Breast epithelium (tissue), 4 donors: ENCODE data around the gene MFAP2. TPM values are rescaled to one million over a fixed set of nuclear protein-coding genes. Genes with fewer than 3 reads are reported as not detected.

Experiments used
- DNase-seq, 2 donors: peaks; one replicate each; pipeline ENCODE4 v3.0.0-alpha.2; 2019; ENCODE audit warnings: low spot score in 2 of 2
- H3K27ac ChIP-seq, 2 donors: fragments of 200-600 bp; sonication (generic) in 1 of 2; one replicate each; pipeline ENCODE4 v1.5.1; 2016 to 2019; ENCODE audit warnings: mild to moderate bottlenecking in 1 of 2
- H3K27me3 ChIP-seq, 2 donors: fragments of 200-600 bp; sonication (generic) in 1 of 2; one replicate each; pipeline versions ENCODE4 v1.5.1 to v1.6.0; 2017 to 2019; ENCODE audit warnings: control low read depth in 1 of 2, mild to moderate bottlenecking in 1 of 2
- H3K36me3 ChIP-seq: fragments of 200-600 bp; one replicate; pipeline ENCODE4 v1.5.1; 2019
- H3K4me1 ChIP-seq, 2 donors: fragments of 200-600 bp; sonication (generic); one replicate each; pipeline ENCODE4 v1.5.1; 2016 to 2019; ENCODE audit warnings: control low read depth in 1 of 2
- H3K4me3 ChIP-seq, 3 donors: fragments of 200-600 bp; sonication (generic); 1 replicate in 2 of 3; 2 replicates in 1 of 3; pipeline ENCODE4 v1.5.1; 2016 to 2019; ENCODE audit warnings: mild to moderate bottlenecking in 3 of 3, moderate library complexity in 2 of 3
- H3K9me3 ChIP-seq, 2 donors: fragments of 200-600 bp; sonication (generic) in 1 of 2; one replicate each; pipeline ENCODE4 v1.5.1; 2016 to 2019; ENCODE audit warnings: control low read depth in 1 of 2
- CTCF ChIP-seq, 3 donors: fragments of 450-650 bp; IDR thresholded peaks; one replicate each; pipeline ENCODE4 v1.5.1; 2016 to 2017; ENCODE audit warnings: antibody characterized with exemption in 3 of 3, mild to moderate bottlenecking in 3 of 3, moderate library complexity in 3 of 3
- POLR2A ChIP-seq: fragments of 450-650 bp; IDR thresholded peaks from one replicate; pipeline ENCODE4 v1.6.1; 2016; ENCODE audit warnings: antibody characterized with exemption, mild to moderate bottlenecking, moderate library complexity
- POLR2AphosphoS5 ChIP-seq, 3 donors: sonication (generic); formaldehyde crosslinking; IDR thresholded peaks; one replicate each; pipeline ENCODE4 v1.6.1; 2017; ENCODE audit warnings: antibody characterized with exemption in 3 of 3
- intact Hi-C: fragments of 100-400 bp; cut with DNase I; formaldehyde crosslinking; loops from one replicate; pipeline ENCODE4 v1.15.1; 2023; ENCODE audit warnings: low total_unique reads
- total RNA-seq, 3 donors: library from RNA; depleted of rRNA; stranded (reverse); fragments of >200 nt; gene quantifications; one replicate each; pipeline ENCODE4 v1.1.0, GENCODE V29; 2016

Gene MFAP2
- total RNA-seq, 3 donors from 2014 or later: 4.5 to 40.2 (median 10.8) TPM

GRCh38 chr1:17013491-17014320 lies 33.3 kb upstream of the MFAP2 start:
- Histone ChIP-seq H3K4me3 (no peak overlapping the region), H3K9me3 (no peaks in the 10 kb centered on the region), H3K4me1 (peaks cover 12 to 20% of the 10 kb centered on the region in 2 donors), H3K27ac (peak overlapping the region; percentile 27 to 42), H3K36me3 (peaks cover 4% of the 10 kb centered on the region), H3K27me3 (no peaks in the 10 kb centered on the region)
- intact Hi-C loops: no loop called here
- TF ChIP-seq CTCF (IDR thresholded peaks at IDR 0.05) (no peak), POLR2A (no peak), POLR2AphosphoS5 (IDR thresholded peaks at IDR 0.05) (no peak)
- no peak for DNase-seq

GRCh38 chr1:17012775-17013490 lies 32.5 kb upstream of the MFAP2 start:
- H3K27me3 ChIP-seq: no peaks in the 10 kb centered on the region
- TF ChIP-seq CTCF (IDR thresholded peaks at IDR 0.05): no peak
- TF ChIP-seq POLR2AphosphoS5 (IDR thresholded peaks at IDR 0.05): no peak
- intact Hi-C loops: no loop called here
- peaks cover 12 to 20% of the 10 kb centered on the region in 2 donors for H3K4me1 ChIP-seq
- DNase-seq: peak in 1 of 2 donors; percentile 78
- no peaks in the 10 kb centered on the region for H3K36me3 ChIP-seq
- no peaks in the 10 kb centered on the region for H3K9me3 ChIP-seq
- H3K4me3 ChIP-seq: peak overlapping the region in 1 of 3 donors; percentile 97
- peak overlapping the region; percentile 27 to 42 for H3K27ac ChIP-seq

GRCh38 chr1:17011439-17012307 lies 31.3 kb upstream of the MFAP2 start, which contains the start of gene ATP13A2:
TSS of gene ATP13A2 (minus strand) at chr1:17011928. CDS start at chr1:17011738, 190 bp downstream.
- Histone ChIP-seq H3K27ac (peak within 1 kb of the TSS; percentile 42 to 73), H3K9me3 (no peaks in the 10 kb centered on the region), H3K27me3 (no peaks in the 10 kb centered on the region), H3K36me3 (no peaks in the 10 kb centered on the region), H3K4me1 (peaks cover 12 to 20% of the 10 kb centered on the region in 2 donors), H3K4me3 (peak within 1 kb of the TSS; percentile 82 to 97 (median 84))
- intact Hi-C loops: no loop called here
- TF ChIP-seq POLR2AphosphoS5 (IDR thresholded peaks at IDR 0.05): no peak
- peak; percentile 76 to 80 for DNase-seq

- TF ChIP-seq POLR2A: no peak
- no peak for TF ChIP-seq CTCF (IDR thresholded peaks at IDR 0.05)
- TF ChIP-seq POLR2AphosphoS5 (IDR thresholded peaks at IDR 0.05): no peak
- H3K27me3 ChIP-seq: no peaks in the 10 kb centered on the region
- H3K36me3 ChIP-seq: no peaks in the 10 kb centered on the region
- DNase-seq: no peak
- peak overlapping the region; percentile 82 to 97 (median 84) for H3K4me3 ChIP-seq
- no peak overlapping the region for H3K27ac ChIP-seq
- no peaks in the 10 kb centered on the region for H3K9me3 ChIP-seq
- peaks cover 12 to 20% of the 10 kb centered on the region in 2 donors for H3K4me1 ChIP-seq
- intact Hi-C loops: no loop called here
These were observed 30.6 kb upstream of the MFAP2 start for GRCh38 chr1:17011092-17011438.

GRCh38 chr1:17009706-17010105 lies 29.3 kb upstream of the MFAP2 start:
- Histone ChIP-seq H3K9me3 (no peaks in the 10 kb centered on the region), H3K27me3 (no peaks in the 10 kb centered on the region), H3K36me3 (no peaks in the 10 kb centered on the region), H3K27ac (no peak overlapping the region), H3K4me3 (no peak overlapping the region), H3K4me1 (peaks cover 12 to 20% of the 10 kb centered on the region in 2 donors)
- intact Hi-C loops: no loop called here
- TF ChIP-seq POLR2A (no peak), POLR2AphosphoS5 (IDR thresholded peaks at IDR 0.05) (no peak), CTCF (IDR thresholded peaks at IDR 0.05) (no peak)
- no peak for DNase-seq
